Lung (tissue), 12 donors: ENCODE data around the gene GNAS. TPM values are rescaled to one million over a fixed set of nuclear protein-coding genes. Genes with fewer than 3 reads are reported as not detected.
"Not testable (repeated sequence)": the region's sequence is repeated elsewhere in the genome, so short reads cannot be mapped to it uniquely, and the experiment has no call there.

Experiments
- ATAC-seq: fragments of 200-7000 bp; cut with Tn5 transposase; one replicate; pipeline ENCODE4 v1.9.1; 2020; ENCODE audit warnings: moderate number of reproducible peaks; ENCODE audit not compliant: insufficient read depth, low FRiP score
- DNase-seq, 3 donors: peaks; one replicate each; pipeline ENCODE4 v3.0.0-alpha.2; 2013 to 2017
- H3K27ac ChIP-seq, 2 donors: one replicate each; pipeline ENCODE4 v1.5.1; 2013; ENCODE audit warnings: mild to moderate bottlenecking in 2 of 2, moderate library complexity in 2 of 2, control low read depth in 1 of 2, inconsistent platforms in 1 of 2, low read depth in 1 of 2, low read length in 1 of 2
- H3K27me3 ChIP-seq, 3 donors: one replicate each; pipeline ENCODE4 v1.5.1; 2013; ENCODE audit warnings: low read length in 2 of 3; ENCODE audit not compliant: control insufficient read depth in 3 of 3, insufficient read depth in 3 of 3
- H3K36me3 ChIP-seq, 4 donors: one replicate each; pipeline ENCODE4 v1.5.1; 2013; ENCODE audit warnings: low read length in 4 of 4, mild to moderate bottlenecking in 1 of 4, moderate library complexity in 1 of 4; ENCODE audit not compliant: control insufficient read depth in 4 of 4, insufficient read depth in 4 of 4
- H3K4me1 ChIP-seq, 5 donors: one replicate each; pipeline ENCODE4 v1.5.1; 2013; ENCODE audit warnings: low read length in 5 of 5, mild to moderate bottlenecking in 2 of 5, moderate library complexity in 1 of 5; ENCODE audit not compliant: control insufficient read depth in 5 of 5, insufficient read depth in 5 of 5
- H3K4me3 ChIP-seq: one replicate; pipeline ENCODE4 v1.5.1; 2013; ENCODE audit warnings: mild to moderate bottlenecking, control low read depth, moderate library complexity
- H3K9ac ChIP-seq, 2 donors: one replicate each; pipeline ENCODE4 v1.5.1; 2013; ENCODE audit warnings: low read length in 2 of 2, control low read depth in 1 of 2; ENCODE audit not compliant: insufficient read depth in 1 of 2
- H3K9me3 ChIP-seq, 4 donors: one replicate each; pipeline ENCODE4 v1.5.1; 2013; ENCODE audit warnings: low read length in 3 of 4, mild to moderate bottlenecking in 1 of 4, moderate library complexity in 1 of 4; ENCODE audit not compliant: control insufficient read depth in 4 of 4, insufficient read depth in 3 of 4
- WGBS, 2 donors: extraction: QIAGEN DNeasy Blood & Tissue Kit; methylation state at CpG; one replicate each; pipeline ENCODE4 v1.1.7; 2013; 5-methylcytosine and 5-hydroxymethylcytosine counted together
- polyA plus RNA-seq, 2 donors: library from polyadenylated mRNA; stranded (reverse); fragments of 200-250 nt; gene quantifications; one replicate each; pipeline ENCODE4 v1.2.1, GENCODE V29; 2013
- total RNA-seq, 2 donors: library from RNA; depleted of rRNA in 1 of 2; stranded (reverse); fragments of >200 nt in 1 of 2; gene quantifications; one replicate each; pipeline ENCODE4 v1.2.1, GENCODE V29; 2014 to 2021
- TF ChIP-seq, protein P1 (sequence below): IDR thresholded peaks from 2 replicates; pipeline ENCODE4 v1.5.1; 2012; ENCODE audit warnings: mild to moderate bottlenecking; ENCODE audit errors: control extremely low read depth, extremely low read depth
- donor health status: control.
- donor health status: control.
- donor health status: Bipolar disorder and iron deficiency.
- donor health status: healthy.
- donor health status: DM: yes; HTN: yes; CAD: no.

The GNAS gene
- total and polyA plus RNA-seq, 4 donors: 638 to 1,238 (median 887) TPM

DNA sequence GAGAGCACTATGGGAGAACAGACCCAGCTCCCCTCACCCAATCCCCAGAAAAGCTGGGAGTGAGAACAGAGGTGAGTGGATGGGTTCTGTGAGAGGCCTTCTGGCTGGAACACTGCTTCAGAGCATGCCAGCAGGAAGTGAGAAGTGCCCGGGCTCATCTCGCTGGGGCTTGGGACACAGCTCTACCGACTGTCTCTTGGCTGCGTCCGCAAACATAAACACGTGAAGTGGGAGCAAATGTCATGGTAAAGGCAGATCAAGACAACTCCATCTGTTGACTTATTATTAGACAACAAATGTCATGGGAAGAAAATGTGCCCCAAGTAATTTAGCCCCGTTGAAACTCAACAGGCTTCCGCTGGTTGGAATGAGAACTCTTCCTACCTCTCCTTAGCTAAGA lies 27.7 kb upstream of the GNAS start:
- no peak overlapping the region for H3K27ac ChIP-seq
- H3K9me3 ChIP-seq: peaks cover 0 to 2% (median 0%) of the 10 kb centered on the region in 4 donors
- TF ChIP-seq, protein P1, sequence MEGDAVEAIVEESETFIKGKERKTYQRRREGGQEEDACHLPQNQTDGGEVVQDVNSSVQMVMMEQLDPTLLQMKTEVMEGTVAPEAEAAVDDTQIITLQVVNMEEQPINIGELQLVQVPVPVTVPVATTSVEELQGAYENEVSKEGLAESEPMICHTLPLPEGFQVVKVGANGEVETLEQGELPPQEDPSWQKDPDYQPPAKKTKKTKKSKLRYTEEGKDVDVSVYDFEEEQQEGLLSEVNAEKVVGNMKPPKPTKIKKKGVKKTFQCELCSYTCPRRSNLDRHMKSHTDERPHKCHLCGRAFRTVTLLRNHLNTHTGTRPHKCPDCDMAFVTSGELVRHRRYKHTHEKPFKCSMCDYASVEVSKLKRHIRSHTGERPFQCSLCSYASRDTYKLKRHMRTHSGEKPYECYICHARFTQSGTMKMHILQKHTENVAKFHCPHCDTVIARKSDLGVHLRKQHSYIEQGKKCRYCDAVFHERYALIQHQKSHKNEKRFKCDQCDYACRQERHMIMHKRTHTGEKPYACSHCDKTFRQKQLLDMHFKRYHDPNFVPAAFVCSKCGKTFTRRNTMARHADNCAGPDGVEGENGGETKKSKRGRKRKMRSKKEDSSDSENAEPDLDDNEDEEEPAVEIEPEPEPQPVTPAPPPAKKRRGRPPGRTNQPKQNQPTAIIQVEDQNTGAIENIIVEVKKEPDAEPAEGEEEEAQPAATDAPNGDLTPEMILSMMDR: no peak
- H3K4me3 ChIP-seq: no peak overlapping the region
- H3K27me3 ChIP-seq: no peaks in the 10 kb centered on the region
- ATAC-seq: no peak
- 84% methylated on average over 8 of the region's 8 CpGs for WGBS, 2 donors
- H3K36me3 ChIP-seq: no peaks in the 10 kb centered on the region
- H3K9ac ChIP-seq: no peak overlapping the region
- peaks cover 0 to 7% (median 4%) of the 10 kb centered on the region in 5 donors for H3K4me1 ChIP-seq
- no peak for DNase-seq

DNA sequence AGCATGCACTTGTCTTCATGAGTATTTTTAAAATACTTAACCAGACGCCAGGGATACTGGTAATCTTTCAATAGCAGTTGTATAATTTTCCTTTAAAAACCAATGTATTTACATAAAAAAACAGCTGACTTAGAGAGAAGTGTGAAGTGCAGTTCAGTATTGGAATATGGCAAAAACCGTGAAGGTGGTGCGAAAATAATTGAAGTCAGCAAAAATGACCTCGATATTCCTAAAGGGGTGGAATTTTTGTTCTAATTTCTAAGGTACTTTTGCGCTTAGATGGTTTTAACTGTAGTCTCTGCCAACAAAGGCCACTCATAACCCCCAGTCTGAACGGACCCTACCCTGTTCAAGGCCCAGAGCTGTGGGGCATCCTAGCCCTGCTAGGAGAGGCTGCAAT lies 27.1 kb upstream of the GNAS start:
- no peak for ATAC-seq
- DNase-seq: no peak
- Histone ChIP-seq H3K4me3 (no peak overlapping the region), H3K4me1 (peaks cover 0 to 7% (median 4%) of the 10 kb centered on the region in 5 donors), H3K9ac (no peak overlapping the region), H3K36me3 (no peaks in the 10 kb centered on the region), H3K9me3 (peaks cover 0 to 2% (median 0%) of the 10 kb centered on the region in 4 donors), H3K27ac (no peak overlapping the region), H3K27me3 (no peaks in the 10 kb centered on the region)
- WGBS, 2 donors: 91 to 94% methylated on average over 6 of the region's 6 CpGs
- TF ChIP-seq, protein P1: no peak

DNA sequence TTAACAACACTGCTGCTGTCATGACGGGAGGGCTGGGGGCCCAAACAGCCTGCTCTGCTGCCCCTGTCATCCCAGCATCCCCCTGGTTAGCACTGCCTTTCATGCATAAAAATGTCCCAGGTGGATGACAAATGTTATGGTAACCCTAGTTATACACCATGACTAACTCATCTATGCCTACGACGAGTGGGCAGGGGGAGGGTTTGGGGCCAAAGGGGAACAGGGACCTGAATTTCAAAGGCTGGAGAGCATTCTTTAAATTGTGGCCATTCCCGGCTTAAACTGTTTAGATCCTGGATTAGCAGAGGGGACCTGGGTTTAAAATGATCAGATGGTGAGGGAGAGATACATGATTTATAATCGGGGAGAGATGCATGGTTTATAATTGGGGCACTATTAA lies 26.2 kb upstream of the GNAS start:
- Histone ChIP-seq H3K27me3 (no peaks in the 10 kb centered on the region), H3K36me3 (no peaks in the 10 kb centered on the region), H3K27ac (no peak overlapping the region), H3K9ac (no peak overlapping the region), H3K9me3 (peaks cover 0 to 3% (median 0%) of the 10 kb centered on the region in 4 donors), H3K4me3 (no peak overlapping the region), H3K4me1 (peaks cover 0 to 7% (median 4%) of the 10 kb centered on the region in 5 donors)
- no peak for DNase-seq
- 87 to 88% methylated on average over 5 of the region's 5 CpGs for WGBS, 2 donors
- ATAC-seq: no peak
- TF ChIP-seq, protein P1: no peak

DNA sequence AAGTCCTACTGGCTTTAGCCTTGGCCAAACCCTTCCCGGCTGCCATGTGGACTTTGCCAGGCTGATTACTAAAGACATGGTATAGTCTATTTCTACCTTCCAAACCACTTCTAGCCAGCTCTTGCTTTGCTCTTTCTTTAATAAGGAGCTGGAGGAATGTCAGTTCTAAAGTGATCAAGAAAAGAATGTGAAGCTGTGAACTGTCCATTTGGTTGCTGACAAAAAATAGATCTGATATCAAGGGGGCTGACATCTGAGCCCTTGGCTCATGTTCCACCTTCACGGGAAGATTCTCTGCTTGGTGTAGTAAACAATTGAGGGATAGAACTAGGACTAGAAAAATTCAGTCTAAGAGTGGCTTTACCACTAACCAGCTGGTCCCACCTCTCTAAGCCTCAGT lies 24.4 kb upstream of the GNAS start:
- TF ChIP-seq, protein P1: no peak

DNA sequence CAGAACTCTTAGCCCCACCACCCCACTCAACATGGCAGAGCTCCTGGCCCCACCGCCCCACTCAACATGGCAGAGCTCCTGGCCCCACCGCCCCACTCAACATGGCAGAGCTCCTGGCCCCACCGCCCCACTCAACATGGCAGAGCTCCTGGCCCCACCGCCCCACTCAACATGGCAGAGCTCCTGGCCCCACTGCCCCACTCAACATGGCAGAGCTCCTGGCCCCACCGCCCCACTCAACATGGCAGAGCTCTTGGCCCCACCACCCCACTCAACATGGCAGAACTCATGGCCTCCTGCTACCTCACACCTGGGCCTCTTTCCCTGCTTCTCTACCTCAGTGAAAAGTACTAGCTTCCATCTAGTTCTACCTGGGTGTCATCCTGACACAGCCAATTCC lies 23.7 kb upstream of the GNAS start:
- H3K9me3 ChIP-seq, H3K4me1 ChIP-seq, ATAC-seq, DNase-seq, H3K27me3 ChIP-seq, H3K36me3 ChIP-seq, H3K27ac ChIP-seq, H3K9ac ChIP-seq, H3K4me3 ChIP-seq: not testable (repeated sequence)
- 94 to 99% methylated on average over 3 to 4 of the region's 5 CpGs for WGBS, 2 donors

More for the DNA sequence above, 24.4 kb upstream of the GNAS start:
- DNase-seq (no peak), ATAC-seq (no peak)
- H3K9ac ChIP-seq: no peak overlapping the region
- no peaks in the 10 kb centered on the region for H3K36me3 ChIP-seq
- H3K27me3 ChIP-seq: no peaks in the 10 kb centered on the region
- 86 to 91% methylated on average over 2 of the region's 2 CpGs for WGBS, 2 donors
- H3K9me3 ChIP-seq: peaks cover 0 to 3% (median 0%) of the 10 kb centered on the region in 4 donors
- H3K4me3 ChIP-seq: no peak overlapping the region
- H3K4me1 ChIP-seq: peaks cover 0 to 7% (median 4%) of the 10 kb centered on the region in 5 donors
- no peak overlapping the region for H3K27ac ChIP-seq
